NCI-H1105 treated with DMSO at 0.1 percent for 48 hours (cell line): Measurements from ENCODE around the gene AK8.

ENCODE experiments used
- DNase-seq: peaks from one replicate; lab custom pipeline; 2025; lab: John Stamatoyannopoulos, UW

Gene AK8

DNA sequence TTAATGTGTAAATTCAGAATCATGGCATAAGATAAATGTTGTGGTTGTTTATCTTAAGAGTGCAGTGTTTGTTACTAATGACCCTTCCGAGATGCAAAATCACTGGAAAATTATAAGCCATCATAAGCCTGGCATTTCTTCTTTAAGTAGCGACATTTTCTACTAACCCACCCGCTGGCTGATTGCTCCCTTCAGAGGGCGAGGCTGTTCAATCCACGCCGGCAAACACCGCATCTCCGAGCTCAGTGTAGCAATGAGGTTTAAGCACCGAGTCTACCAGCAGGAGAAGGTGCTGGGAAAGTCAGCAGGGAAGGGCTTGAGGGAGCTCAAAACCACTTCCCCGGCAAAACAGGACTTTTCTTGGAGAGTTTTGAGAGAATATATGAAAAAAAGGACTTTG, 52.7 kb downstream of the AK8 start:
- DNase-seq: no peak

DNA sequence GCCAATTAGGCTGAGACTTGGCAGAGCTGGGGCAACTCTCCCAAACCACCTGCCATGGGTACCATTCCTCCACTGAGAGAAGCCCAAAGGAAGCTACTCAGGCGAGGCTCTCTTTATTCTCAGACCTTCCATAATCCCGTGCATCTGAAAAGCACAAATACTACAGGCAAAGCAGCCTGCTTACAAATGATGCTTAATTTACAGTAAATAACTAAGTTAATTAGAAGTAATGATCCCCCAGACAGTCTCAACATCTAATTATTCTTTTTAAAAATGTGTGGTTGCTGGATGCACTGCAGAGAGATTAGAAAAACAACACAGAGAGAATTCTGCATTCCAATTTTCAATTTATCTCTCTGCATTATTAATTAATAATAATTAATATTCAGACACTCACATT, 53.1 kb downstream of the AK8 start:
- DNase-seq: no peak

DNA sequence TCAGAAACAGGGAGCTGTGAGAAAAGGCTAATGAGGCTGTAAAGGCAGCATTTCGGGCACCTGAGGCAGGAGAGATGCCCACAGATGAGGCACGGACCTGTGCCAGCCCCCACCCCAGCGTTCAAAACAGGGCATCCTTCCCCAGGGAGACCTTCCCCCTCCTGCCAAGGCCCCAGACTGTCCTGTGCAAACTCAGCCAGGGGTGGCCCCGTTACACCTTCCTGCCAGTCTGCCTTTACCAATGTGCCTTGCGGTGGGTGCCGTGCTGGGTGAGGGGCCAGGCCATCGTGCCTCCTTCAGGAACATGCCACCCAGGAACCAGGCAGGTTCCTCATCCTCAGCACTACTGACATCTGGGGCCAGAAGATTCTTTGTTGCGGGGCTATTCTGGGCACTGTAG, 53.9 kb downstream of the AK8 start:
- no peak for DNase-seq

DNA sequence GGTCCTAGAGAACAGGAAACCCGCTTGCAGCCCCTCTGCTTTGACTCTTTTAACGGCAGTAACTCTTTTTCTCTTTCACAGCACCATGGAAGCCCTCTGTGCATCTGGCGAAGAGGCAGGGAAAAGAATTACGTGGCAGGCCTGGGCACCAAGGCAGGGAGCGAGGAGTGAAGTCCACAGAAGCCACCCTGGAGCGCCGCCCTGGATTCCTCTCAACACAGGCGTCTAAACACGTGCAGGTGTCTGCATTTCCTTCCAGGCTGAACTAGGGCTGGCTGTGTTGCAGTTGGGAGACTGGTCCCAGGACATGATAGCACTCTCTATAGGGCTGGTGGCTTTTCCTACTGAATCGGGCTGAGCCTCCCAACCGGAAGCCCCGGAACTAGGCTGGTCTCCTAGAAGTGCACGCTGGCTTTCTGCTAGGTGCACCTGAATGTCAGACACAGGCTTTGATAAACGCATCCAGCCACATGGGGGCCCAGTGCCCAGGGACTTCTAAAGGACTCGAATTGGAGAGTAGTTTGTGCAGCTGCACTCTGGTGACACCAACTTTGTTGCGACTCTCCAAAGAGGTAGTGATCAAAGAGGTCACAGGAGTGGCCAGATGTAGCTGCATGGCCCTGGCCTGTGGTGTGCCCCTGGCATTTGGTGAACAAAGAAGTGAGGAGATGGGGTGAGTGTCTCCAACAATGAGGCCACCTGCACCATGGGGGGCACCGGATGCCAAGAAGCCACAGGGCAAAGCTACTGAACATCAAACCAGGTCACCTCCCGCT, 54.5 kb downstream of the AK8 start:
- no peak for DNase-seq

DNA sequence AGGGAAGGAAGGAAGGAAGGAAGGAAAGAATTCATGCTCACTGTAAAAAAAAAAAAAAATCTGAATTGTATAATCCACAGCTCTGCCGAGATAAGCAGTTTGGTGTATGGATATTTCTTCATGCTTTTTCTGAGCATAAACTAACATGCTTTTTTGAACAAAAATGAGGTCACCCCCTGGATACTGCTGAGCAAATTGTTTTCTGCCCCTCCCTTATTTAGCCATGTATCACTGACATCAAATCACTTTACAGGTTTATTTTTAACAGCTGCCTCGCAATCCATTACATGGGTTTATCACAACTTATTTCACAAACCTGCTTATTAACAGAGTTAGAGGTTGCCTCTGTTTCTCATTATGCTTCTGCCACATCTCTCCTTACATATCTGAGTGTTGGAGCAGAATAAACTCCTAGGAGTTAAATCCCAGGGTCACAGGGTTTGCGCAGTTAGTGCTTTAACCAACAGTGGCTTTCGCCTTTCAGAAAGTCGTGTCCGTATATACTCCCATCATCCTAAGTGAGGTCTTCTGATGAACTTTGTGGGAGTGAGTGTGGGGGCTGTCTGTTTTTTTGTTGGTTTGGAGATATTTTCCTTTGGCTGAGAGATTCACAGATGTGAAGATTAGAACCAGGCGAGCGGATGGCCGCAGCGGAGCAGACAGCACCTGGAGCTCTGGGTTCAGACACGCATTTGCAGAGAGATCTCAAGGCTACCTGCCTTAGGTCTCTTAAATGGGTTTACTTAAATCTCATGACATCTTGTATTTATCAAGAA, 57.7 kb downstream of the AK8 start:
- DNase-seq: no peak

DNA sequence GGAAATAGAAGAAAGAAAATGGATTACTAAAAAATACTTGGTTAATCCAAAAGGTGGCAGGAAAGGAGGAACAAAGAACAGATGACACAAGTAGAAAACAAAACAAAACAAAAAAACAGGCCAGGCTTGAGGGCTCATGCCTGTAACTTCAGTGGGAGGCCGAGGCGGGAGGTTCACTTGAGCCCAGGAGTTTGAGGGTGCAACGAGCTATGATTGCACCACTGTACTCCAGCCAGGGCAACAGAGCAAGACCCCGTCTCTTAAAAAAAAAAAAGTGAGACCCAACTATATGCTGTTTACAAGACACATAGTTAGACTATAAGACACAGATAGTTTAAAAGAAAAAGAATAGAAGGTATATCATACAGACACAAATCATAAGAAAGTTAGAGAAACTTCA, 59.5 kb downstream of the AK8 start:
- DNase-seq: no peak

DNA sequence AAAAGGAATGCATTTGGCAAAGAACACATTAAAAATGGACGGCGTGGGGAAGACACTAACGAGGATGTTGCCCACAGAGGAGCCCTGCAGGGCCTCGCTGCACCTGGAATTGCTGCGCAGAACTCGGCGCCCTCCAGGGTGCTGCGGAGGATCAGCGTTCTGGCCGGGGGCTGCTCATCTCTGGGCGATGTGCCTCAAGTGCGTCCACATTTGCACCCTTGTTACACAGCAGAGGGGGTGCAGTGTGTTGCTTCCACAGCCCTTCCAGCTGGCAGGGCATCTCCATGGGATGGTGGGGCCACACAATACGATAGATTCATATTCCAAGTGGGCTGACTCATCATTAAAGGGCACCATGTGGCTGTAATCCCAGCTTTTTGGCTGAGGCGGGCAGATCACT, 63.1 kb downstream of the AK8 start:
- DNase-seq: no peak

DNA sequence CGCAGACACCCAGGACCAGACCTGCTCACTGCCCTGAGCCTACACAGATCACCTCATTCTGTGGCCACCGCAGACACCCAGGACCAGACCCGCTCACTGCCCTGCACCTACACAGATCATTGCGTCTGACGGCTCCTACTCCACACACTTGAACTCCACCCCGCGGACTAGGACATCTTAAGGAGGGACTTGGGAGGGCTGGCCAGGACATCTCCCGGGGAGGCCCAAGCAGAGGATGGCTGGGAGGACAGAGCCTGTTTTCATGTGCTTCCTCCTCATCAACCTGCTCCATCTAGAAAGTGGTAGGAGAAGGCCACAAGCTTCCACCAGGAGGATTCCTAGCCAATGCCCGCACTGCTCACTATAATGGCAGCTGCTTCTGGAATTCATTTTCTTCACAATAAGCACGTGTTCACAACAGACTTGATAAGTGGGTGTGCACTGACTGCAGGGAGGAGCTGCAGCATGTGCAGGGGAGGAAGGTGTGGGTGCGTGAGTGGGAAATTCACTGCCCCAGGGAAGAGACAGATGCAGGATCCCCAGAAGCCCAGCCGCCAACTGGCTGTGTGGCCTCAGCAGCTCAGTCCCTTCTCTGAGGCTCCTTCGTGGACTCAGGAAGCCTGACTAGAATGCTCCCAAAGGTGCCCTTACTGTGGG, 64.8 kb downstream of the AK8 start:
- no peak for DNase-seq

DNA sequence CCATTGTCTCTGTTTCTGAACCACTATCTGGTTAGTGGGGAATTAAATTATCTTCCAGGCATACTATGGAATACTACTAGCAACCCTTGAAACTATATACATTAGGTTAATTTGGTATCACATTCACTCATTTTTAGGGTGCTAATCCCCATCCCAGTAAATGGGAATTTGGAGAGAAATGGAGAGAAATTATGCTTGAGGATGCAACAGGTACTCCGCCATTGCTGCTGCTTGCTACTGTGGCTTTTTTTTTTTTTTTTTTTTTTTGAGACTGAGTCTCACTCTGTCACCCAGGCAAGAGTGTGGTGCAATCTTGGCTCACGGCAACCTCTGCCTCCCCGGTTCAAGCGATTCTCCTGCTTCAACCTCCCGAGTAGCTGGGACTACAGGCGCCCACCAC, 66.1 kb downstream of the AK8 start:
- no peak for DNase-seq

DNA sequence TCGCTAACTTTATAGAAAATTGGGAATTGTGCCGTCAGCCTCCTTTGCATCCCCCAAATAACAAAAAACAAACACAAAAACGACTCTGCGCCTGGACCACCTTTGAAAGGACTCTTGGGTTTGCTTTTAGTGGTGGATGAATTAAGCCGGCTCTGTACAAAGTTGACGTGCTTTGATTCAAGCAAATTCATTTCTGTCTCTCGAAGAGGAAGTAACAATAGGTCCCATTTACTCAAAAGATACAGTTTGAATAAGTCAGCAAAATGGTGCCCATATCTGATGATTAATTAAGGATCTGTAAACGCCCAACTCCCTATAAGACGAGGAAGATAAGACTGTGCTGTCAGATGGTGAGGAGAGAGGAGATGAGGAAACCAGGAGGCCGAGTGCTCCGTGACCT, 67.8 kb downstream of the AK8 start:
- DNase-seq: no peak

DNA sequence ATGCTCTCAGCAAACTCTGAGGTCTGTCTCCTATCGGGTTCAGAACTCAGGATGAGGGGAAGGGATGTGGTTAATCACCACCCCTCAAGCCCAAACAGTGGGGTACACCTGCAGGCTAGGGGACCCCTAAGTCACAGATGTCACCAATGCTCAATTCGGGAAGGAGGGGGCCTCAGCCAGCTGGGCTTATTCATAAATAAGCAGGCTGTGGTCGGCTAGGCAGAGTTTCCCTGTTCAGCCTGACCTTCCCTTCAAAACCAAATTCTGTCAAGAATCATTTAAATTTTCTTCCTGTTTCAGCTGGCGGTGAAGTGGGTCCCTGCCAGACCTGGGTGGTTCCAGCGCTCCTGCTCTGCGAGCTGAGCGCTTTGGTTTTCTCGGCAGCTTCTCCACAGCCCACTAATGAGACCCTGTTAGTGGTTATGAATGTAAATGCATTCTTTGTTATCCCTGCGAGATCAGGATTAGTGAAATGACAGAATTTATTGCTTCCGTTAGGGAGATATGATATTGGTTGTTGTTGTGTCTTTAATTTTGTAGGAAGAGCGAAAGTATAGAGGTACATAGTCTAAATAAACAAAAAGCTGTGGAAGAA, 68.3 kb downstream of the AK8 start:
- DNase-seq: no peak

DNA sequence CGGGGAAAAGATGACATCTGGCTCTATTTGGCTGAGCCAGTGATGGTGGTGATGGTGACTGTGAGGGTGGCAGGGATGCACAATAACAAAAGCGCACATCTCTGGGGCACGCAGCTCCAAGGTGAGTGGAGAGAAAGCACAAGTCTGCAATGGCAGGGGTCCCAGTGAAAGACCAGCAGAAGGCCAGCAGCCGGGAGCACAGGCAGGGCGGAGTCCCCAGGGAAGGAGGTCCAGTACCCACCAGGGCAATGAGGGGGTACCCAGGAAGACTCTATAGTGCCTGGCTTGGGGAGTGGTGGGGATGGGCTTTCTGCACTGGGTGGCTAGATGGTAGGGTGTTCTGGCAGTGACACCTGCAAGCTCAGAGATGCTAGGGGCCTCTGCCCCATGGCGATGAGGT, 69.4 kb downstream of the AK8 start:
- no peak for DNase-seq

DNA sequence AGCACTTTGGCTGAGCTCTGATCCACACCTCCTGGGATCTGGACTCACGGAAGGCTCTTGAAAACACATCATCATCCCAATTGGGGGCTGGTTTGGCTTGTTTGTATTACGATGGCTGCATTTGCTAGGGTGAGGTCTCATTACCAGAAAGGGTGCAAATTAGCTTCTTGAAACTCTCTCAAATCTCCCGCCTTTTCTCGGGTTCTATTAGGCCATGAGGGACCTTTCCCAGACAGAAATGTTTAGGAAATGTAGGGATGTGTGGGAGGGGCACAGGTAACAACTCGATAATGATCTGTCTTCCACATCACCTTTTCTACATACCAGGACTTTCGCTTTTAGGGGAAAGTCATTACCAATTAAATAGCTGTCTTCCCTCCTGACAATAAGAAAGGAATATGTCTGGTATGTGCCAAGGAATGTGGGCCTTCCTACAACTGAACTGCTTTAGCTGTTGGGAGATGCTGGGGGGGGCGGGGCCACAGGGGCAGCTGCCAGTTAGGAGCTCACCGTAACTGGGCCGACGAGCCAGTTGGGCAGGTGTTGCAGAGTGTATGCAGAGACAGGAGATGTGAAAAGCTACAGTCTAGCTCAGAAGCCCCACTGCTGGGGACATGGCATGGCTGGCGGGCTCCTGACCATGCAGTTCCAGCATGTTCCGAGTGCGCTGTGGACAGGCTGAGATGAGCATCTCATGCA, 71.2 kb downstream of the AK8 start:
- DNase-seq: no peak

DNA sequence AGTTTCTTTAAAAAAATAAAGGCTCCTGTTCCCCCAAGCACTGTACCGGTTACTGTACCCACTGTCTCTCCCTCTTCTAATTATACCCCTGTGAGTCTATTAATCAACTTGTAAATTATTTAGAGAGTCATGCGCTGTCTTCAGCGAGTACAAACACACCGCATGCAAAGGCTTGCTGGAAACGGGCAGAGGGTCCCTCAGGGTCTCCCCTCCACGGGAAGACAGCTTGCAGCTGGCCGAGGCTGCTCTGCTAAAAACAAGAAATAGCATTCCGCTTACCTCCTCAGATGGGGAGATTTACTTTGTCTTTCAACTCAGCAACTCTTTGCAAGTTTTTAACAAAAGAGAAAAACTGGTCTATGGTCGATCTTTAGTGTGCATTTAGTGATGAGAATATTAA, 71.8 kb downstream of the AK8 start:
- no peak for DNase-seq

DNA sequence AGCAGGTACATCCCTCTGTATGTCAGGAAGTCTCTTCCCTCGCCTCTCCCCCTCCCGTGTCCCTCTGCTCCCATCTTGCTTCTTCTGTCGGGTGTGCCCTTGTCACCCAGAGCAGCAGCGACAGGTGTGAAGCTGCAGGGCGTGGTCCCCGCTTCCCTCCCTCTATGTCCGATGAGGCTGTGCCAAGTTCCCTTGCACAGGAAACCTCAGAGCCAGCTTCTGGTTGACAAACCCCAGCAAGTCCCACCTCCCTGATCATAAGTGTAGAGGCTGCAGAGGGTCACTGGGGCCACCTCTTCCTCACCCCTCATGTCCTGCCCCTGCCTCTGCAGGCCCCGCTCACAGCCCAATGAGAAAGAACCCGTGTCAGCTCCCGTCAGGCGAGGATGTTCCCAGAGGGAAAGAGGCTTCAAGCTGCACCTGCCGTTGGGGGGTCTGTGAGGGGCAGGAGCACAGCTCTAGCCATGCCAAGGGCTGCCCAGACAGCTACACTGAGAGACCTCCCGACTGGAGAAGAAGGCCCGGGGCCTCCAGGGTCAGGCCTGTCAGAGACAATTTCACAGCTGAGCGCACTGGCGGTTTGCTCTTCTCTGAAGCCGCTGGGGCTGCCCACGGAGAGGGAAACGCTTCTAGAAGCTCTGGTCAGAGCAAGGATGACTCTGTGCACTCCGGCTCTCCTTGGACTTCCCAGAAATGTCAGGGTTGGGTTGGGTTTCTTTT, 73.3 kb downstream of the AK8 start:
- no peak for DNase-seq

DNA sequence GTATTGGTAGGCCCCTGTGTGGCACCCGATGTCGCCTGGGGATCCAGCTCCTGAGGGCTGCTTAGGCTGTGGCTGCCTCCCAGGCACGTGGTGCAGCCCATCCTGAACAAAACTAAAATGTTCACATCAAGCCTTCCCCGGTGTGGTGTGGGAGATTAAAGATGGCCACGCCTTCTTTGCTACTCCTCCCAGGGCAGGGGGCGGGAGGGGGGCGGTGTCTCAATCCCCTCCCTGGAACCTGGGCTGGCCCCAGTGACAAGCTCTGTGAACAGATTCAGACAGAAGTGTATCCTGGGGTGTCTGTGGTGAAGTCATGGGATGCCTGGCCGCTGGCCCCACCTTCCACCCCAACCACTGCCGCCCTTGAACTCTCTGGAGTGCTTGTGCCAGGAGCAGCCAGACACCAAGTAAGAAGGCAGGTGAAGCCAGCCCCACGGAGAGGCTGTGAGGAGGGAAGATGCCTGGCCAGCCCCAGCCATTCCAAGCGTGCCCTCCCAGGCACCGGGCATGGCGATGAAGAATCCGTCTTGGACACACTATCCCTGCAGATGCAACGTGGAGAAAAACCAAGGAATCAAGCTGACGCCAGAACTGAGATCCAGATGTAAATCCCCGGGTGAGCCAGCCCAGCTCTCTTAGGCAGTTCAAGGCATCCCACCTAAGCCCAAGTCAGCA, 75.8 kb downstream of the AK8 start:
- DNase-seq: no peak

DNA sequence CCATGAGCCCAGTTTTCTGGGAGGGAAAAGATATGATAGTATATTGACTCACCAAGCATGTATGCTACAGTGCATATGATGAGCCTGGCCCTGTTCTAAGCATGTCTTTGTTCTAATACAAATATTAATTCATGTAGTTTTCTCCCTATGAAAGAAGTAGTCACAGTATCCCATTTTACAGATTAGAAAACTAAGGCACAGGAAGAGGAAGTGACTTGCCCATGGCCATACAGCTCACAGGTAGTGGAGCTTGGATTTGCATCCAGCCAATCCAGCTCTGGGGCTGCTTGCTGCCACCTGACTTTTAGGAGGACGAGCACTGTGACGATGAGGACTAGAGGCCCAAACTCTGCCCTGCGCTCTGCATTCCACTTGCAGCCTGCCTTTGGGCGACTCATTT, 76.4 kb downstream of the AK8 start:
- DNase-seq: no peak

DNA sequence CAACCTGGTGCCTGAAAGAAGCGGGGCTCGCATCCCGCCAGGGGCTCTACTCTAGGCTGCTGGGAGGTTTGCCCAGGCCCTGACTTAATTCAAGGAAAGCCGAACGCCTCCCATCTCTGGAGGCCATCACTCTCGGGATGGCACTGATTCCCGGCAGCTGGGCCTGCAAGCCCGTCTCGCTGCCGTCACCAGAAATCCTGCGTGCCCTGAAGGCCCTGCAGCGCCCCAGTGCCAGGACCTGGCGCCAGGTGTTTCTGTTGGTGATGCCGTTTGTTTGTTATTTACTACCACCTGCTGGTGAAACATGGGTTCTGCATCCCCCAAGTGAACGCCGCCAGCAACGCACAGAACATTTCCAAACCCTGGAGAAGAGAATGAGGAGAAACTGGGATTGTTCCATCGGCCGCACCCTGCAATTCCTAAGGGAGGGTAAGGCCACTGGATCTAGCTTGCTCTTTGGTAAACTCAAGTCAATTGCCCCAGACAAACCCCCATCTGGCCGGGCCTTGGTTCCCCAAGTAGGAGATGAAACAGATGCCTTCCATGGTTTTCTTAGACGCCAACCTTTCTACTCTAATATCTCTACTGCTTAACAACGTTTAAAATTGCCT, 77.9 kb downstream of the AK8 start:
- peak; percentile 77 for DNase-seq

DNA sequence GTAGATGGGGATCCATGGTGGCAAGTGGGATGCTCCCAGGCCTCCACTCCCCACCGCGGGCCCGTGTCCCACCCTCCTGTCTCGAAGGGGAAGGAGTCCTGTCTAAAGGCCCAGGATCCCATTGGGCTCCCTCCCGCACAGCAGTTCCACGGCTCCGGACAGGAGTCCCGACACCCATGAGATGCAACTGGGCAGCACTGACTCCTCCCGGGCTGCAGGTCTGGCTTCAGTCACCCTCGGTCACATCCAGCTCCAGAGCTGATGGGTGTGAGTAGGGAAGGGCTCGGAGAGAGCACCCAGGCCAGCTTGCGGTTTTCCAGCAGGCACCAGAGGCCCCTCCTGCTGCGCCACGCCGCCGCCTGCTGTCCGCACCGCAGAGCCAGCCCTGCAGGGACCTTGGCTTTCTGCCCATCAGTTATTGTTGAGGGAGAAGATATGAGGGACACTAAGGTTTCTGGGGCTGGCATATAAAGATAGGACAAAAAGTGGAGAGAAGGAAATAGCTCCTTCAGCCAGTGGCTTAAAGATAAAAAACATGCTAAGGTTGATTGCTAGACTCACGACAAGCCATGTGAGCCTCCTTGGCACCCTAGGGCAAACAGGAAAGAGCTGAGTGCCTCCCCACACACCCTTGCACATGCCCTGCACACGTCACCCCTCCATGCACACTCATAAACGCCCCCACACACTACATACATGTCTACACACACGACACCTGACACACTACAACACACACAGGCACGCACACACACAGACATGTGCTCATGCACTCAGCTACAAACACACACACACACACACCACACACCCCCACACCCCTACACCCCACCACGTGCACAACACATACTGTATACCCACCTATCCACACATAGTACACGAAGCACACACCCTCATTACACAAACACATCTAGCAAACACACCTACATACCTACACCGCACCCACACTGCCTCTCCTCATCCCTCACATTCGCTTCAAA, 79.0 kb downstream of the AK8 start:
- DNase-seq: no peak
